CD14-positive monocyte (primary cell): ENCODE results near the gene KLHL22. TPM values are rescaled to one million over a fixed set of nuclear protein-coding genes. Genes with fewer than 3 reads are reported as not detected.

Source experiments
- DNase-seq, 3 donors: peaks; one replicate each; pipeline ENCODE4 v3.0.0-alpha.2; 2011 to 2022
- H2AFZ ChIP-seq: 2 replicates; pipeline ENCODE4 v1.6.0; 2012; ENCODE audit warnings: mild to moderate bottlenecking, low read depth, low read length, inconsistent platforms; ENCODE audit not compliant: insufficient read depth, poor library complexity, severe bottlenecking
- H3K27ac ChIP-seq, 2 donors: 1 replicate in 1 of 2; 2 replicates in 1 of 2; pipeline ENCODE4 v1.5.1; 2012 to 2013; ENCODE audit warnings: low read length in 2 of 2, control low read depth in 1 of 2, inconsistent platforms in 1 of 2, low read depth in 1 of 2, mild to moderate bottlenecking in 1 of 2
- H3K27me3 ChIP-seq, 2 donors: one replicate each; pipeline versions ENCODE4 v1.6.0 to v1.6.1; 2011 to 2013; ENCODE audit warnings: low read length in 2 of 2; ENCODE audit not compliant: control insufficient read depth in 2 of 2, insufficient read depth in 2 of 2
- H3K36me3 ChIP-seq, 2 donors: replicated peaks in 1 of 2; 1 replicate in 1 of 2; 2 replicates in 1 of 2; pipeline versions ENCODE4 v1.5.1 to v1.6.1; 2012 to 2013; ENCODE audit warnings: low read length in 2 of 2, control low read depth in 1 of 2, inconsistent platforms in 1 of 2, mild to moderate bottlenecking in 1 of 2; ENCODE audit not compliant: insufficient read depth in 2 of 2, control insufficient read depth in 1 of 2
- H3K4me1 ChIP-seq, 2 donors: 1 replicate in 1 of 2; 2 replicates in 1 of 2; pipeline versions ENCODE4 v1.5.1 to v1.6.1; 2012 to 2013; ENCODE audit warnings: low read length in 2 of 2, control low read depth in 1 of 2, inconsistent platforms in 1 of 2, mild to moderate bottlenecking in 1 of 2, moderate library complexity in 1 of 2; ENCODE audit not compliant: insufficient read depth in 2 of 2, control insufficient read depth in 1 of 2
- H3K4me2 ChIP-seq: replicated peaks from 2 replicates; pipeline ENCODE3; 2012; ENCODE audit warnings: low read length, moderate library complexity, mild to moderate bottlenecking; ENCODE audit not compliant: poor library complexity, severe bottlenecking; ENCODE audit errors: extremely low read depth
- H3K4me3 ChIP-seq, 3 experiments: fragments of 200-600 bp in 1 of 3; sonication (generic) in 1 of 3; replicated peaks in 1 of 3; 1 replicate in 2 of 3; 2 replicates in 1 of 3; pipeline ENCODE4 v1.5.1; 2011 to 2013; ENCODE audit warnings: low read length in 3 of 3, mild to moderate bottlenecking in 3 of 3, control low read depth in 2 of 3, low read depth in 2 of 3, inconsistent platforms in 1 of 3, moderate library complexity in 1 of 3
- H3K79me2 ChIP-seq: 2 replicates; pipeline ENCODE4 v1.6.0; 2012; ENCODE audit warnings: mild to moderate bottlenecking, control low read depth, inconsistent platforms, low read length, moderate library complexity; ENCODE audit not compliant: insufficient read depth
- H3K9ac ChIP-seq: 2 replicates; pipeline ENCODE4 v1.6.0; 2017; ENCODE audit warnings: low read length, mild to moderate bottlenecking; ENCODE audit not compliant: insufficient read depth, poor library complexity, severe bottlenecking
- H3K9me3 ChIP-seq, 2 donors: replicated peaks in 1 of 2; 1 replicate in 1 of 2; 2 replicates in 1 of 2; pipeline versions ENCODE4 v1.5.1 to v1.6.1; 2012 to 2013; ENCODE audit warnings: low read length in 2 of 2, control low read depth in 1 of 2; ENCODE audit not compliant: control insufficient read depth in 1 of 2, insufficient read depth in 1 of 2
- H4K20me1 ChIP-seq: 2 replicates; pipeline ENCODE4 v1.6.0; 2012; ENCODE audit warnings: mild to moderate bottlenecking, low read length, control low read depth, moderate library complexity; ENCODE audit not compliant: insufficient read depth
- H3K27ac Mint-ChIP-seq, 7 donors: one replicate each; pipeline ENCODE4 v1.8.0; 2020; ENCODE audit warnings: mild to moderate bottlenecking in 7 of 7, mixed read lengths in 7 of 7, moderate library complexity in 6 of 7, inconsistent platforms in 2 of 7
- H3K27me3 Mint-ChIP-seq, 3 donors: one replicate each; pipeline ENCODE4 v1.8.0; 2021 to 2022; ENCODE audit warnings: low read depth in 3 of 3, mild to moderate bottlenecking in 3 of 3, mixed read lengths in 3 of 3, moderate library complexity in 3 of 3, inconsistent platforms in 1 of 3
- H3K36me3 Mint-ChIP-seq, 2 donors: one replicate each; pipeline ENCODE4 v1.8.0; 2020; ENCODE audit warnings: mixed read lengths in 2 of 2, inconsistent platforms in 1 of 2, mild to moderate bottlenecking in 1 of 2
- H3K4me1 Mint-ChIP-seq: one replicate; pipeline ENCODE4 v1.8.0; 2020; ENCODE audit warnings: mild to moderate bottlenecking, mixed read lengths
- H3K4me3 Mint-ChIP-seq, 2 donors: one replicate each; pipeline ENCODE4 v1.8.0; 2020; ENCODE audit warnings: mild to moderate bottlenecking in 2 of 2, mixed read lengths in 2 of 2, moderate library complexity in 1 of 2
- H3K9me3 Mint-ChIP-seq, 7 donors: one replicate each; pipeline ENCODE4 v1.8.0; 2020 to 2022; ENCODE audit warnings: mixed read lengths in 7 of 7, mild to moderate bottlenecking in 6 of 7, moderate library complexity in 6 of 7, inconsistent platforms in 2 of 7
- CTCF ChIP-seq: fragments of 200-600 bp; IDR thresholded peaks from one replicate; pipeline ENCODE4 v1.8.0; 2022; ENCODE audit warnings: antibody characterized with exemption, mild to moderate bottlenecking
- WGBS: methylation state at CpG from one replicate; pipeline ENCODE4 v1.1.5; 2013; ENCODE audit warnings: missing lambda C conversion rate; ENCODE audit not compliant: insufficient coverage; 5-methylcytosine and 5-hydroxymethylcytosine counted together
- intact Hi-C, 2 donors: fragments of 100-400 bp; cut with micrococcal nuclease; formaldehyde crosslinking; loops; one replicate each; pipeline versions ENCODE4 v1.15.0 to v1.15.1; 2023
- polyA plus RNA-seq, 3 donors: library from polyadenylated mRNA; depleted of rRNA in 1 of 3; unstranded in 2 of 3; stranded (reverse) in 1 of 3; fragments of 300-500 nt in 2 of 3; fragments of >200 nt in 1 of 3; fragmentation: Illumina TruSeq in 2 of 3; gene quantifications; 1 replicate in 2 of 3; 2 replicates in 1 of 3; pipeline ENCODE4 v1.2.3, GENCODE V29; 2012 to 2021

The KLHL22 gene
- polyA plus RNA-seq, 3 donors = 7.8 to 15.6 (median 9.2) TPM

GRCh38 chr22:20517422-20517821, 21.8 kb upstream of the KLHL22 start:
- peaks cover 40 to 72% of the 10 kb centered on the region in 2 donors for H3K36me3 ChIP-seq
- H3K79me2 ChIP-seq = peaks cover 95% of the 10 kb centered on the region
- Mint-ChIP-seq H3K27ac (peak overlapping the region in 6 of 7 donors; percentile 0 to 74 (median 30)), H3K27me3 (no peaks in the 10 kb centered on the region), H3K4me3 (no peak overlapping the region), H3K9me3 (no peaks in the 10 kb centered on the region), H3K36me3 (peaks cover 48 to 73% of the 10 kb centered on the region in 2 donors), H3K4me1 (peaks cover 18% of the 10 kb centered on the region)
- no peaks in the 10 kb centered on the region for H3K27me3 ChIP-seq
- no peak for TF ChIP-seq CTCF
- no peak for DNase-seq
- H3K27ac ChIP-seq = no peak overlapping the region
- intact Hi-C loops = no loop called here
- no peak overlapping the region for H3K4me3 ChIP-seq
- H3K9ac ChIP-seq = no peak overlapping the region
- H2AFZ ChIP-seq = no peak overlapping the region
- no peaks in the 10 kb centered on the region for H3K4me1 ChIP-seq
- no peak overlapping the region for H3K4me2 ChIP-seq
- H4K20me1 ChIP-seq = peaks cover 96% of the 10 kb centered on the region
- H3K9me3 ChIP-seq = no peaks in the 10 kb centered on the region
- WGBS = no CpG with 5 or more reads among the region's 4 CpGs

- peaks cover 24% of the 10 kb centered on the region for H3K4me1 Mint-ChIP-seq
Observed at GRCh38 chr22:20516399-20516798, 20.8 kb upstream of the KLHL22 start.

More at GRCh38 chr22:20516399-20516798, 20.8 kb upstream of the KLHL22 start:
- intact Hi-C loops = no loop called here
- Mint-ChIP-seq H3K4me3 (no peak overlapping the region), H3K27ac (peak overlapping the region in 3 of 7 donors; percentile 36 to 69 (median 66)), H3K9me3 (no peaks in the 10 kb centered on the region), H3K36me3 (peaks cover 46 to 66% of the 10 kb centered on the region in 2 donors), H3K27me3 (peaks cover 0 to 2% (median 0%) of the 10 kb centered on the region in 3 donors)
- Histone ChIP-seq H3K4me1 (peaks cover 0 to 2% of the 10 kb centered on the region in 2 donors), H3K79me2 (peaks cover 96% of the 10 kb centered on the region), H3K4me3 (no peak overlapping the region), H2AFZ (no peak overlapping the region), H3K36me3 (peaks cover 37 to 70% of the 10 kb centered on the region in 2 donors), H3K27ac (no peak overlapping the region), H3K4me2 (no peak overlapping the region), H3K27me3 (no peaks in the 10 kb centered on the region), H4K20me1 (peaks cover 97% of the 10 kb centered on the region), H3K9me3 (no peaks in the 10 kb centered on the region), H3K9ac (no peak overlapping the region)
- no CpG with 5 or more reads among the region's 2 CpGs for WGBS
- DNase-seq = no peak
- no peak for TF ChIP-seq CTCF
